ENCODE data around the gene NFKB2.

Gene NFKB2

GRCh38 chr10:102451105-102451969 is 55.8 kb downstream of the NFKB2 start, which contains the start of gene C10orf95 (continued):
- TF ChIP-seq ZFP69B (tag by site-specific recombination; IDR thresholded peaks at IDR 0.05) (peak; percentile 31; the same call in 1 of the 2 replicates), HOXD13 (CRISPR knock-in tag; IDR thresholded peaks at IDR 0.05; ENCODE audit: borderline replicate concordance) (no peak), ZNF341 (tag by site-specific recombination; IDR thresholded peaks at IDR 0.05; ENCODE audit: low read depth) (peak; percentile 90), ZFHX2 (tag by site-specific recombination; conservative IDR thresholded peaks at IDR 0.05) (0 out of 2 replicates have a peak, but pooled peaks have one; percentile 3), ZEB2 (tag by site-specific recombination; IDR thresholded peaks at IDR 0.05) (0 out of 2 replicates have a peak, but pooled peaks have one; percentile 48), PRDM2 (tag by site-specific recombination; IDR thresholded peaks at IDR 0.05; ENCODE audit: borderline replicate concordance) (no peak), IKZF3 (tag by site-specific recombination; IDR thresholded peaks at IDR 0.05) (0 out of 2 replicates have a peak, but pooled peaks have one; percentile 6), ZNF792 (tag by site-specific recombination; IDR thresholded peaks at IDR 0.05) (no peak), ZNF175 (tag by site-specific recombination; IDR thresholded peaks at IDR 0.05) (no peak), ZBTB17 (tag by site-specific recombination; IDR thresholded peaks at IDR 0.05) (peak; percentile 87), PRDM10 (tag by site-specific recombination; IDR thresholded peaks at IDR 0.05) (peak; percentile 51), ZNF433 (tag by site-specific recombination; IDR thresholded peaks at IDR 0.05; ENCODE audit: low read depth) (no peak), ZNF501 (tag by site-specific recombination; IDR thresholded peaks at IDR 0.05) (0 out of 2 replicates have a peak, but pooled peaks have one; percentile 39)
